Cardiac septum (tissue), 1 donor: ENCODE results near the gene MSGN1. TPM values are rescaled to one million over a fixed set of nuclear protein-coding genes. Genes with fewer than 3 reads are reported as not detected.

ENCODE experiments used
- DNase-seq: peaks from one replicate; pipeline ENCODE4 v3.0.0-alpha.2; 2020; ENCODE audit warnings: low spot score
- intact Hi-C: fragments of 100-400 bp; cut with DNase I; formaldehyde crosslinking; loops from one replicate; pipeline ENCODE4 v1.14.0; 2022
- total RNA-seq: library from RNA; stranded (reverse); fragmentation: NEBNext Ultra II Directional; extraction: Animal tissue kit (Norgen Biotek cat#: 25700); gene quantifications from one replicate; pipeline ENCODE4 v1.2.1, GENCODE V29; 2021
- donor health status: DM: no; HTN: no; CAD: no.

The MSGN1 gene
- total RNA-seq, 1 donor from 2014 or later, result not detected

DNA sequence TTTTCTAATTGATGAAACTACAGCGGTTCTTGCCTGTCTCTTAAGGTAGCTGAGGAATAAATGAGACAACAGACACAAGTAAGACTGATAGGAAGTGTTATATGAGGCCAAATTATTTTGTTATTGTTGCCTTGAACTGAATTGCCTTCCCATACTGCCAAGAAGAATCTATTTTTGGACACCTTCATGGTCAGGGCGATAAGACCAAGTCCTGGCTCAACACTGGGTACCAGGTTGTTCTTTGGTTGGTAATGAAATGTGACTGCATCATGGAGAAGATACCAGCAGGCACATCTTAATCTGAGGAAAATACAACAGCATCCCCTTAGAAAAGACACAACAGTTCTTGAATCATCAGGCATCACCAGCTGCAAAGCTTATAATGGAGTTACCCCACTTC is 23.7 kb downstream of the MSGN1 start:
- intact Hi-C loops, result no loop called here
- no peak for DNase-seq

DNA sequence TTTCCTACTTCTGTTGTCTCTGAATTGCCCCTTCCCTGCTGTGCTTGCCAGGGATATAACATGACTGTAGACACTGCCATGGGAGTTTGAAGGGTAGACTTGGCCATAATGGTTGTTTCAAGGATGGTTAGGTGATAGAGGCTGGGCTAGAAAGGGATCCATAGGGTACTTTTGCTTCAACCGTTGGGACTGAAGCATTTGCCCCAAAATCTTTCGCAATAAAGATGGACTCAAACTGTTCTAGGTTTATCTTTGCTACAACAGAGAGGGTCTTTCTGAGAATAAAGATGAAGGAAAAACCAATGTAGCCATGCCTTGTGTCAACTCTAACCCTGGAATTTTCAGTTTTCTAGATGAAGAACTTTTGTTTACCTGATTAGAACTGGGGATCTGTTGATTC is 27.2 kb downstream of the MSGN1 start:
- intact Hi-C loops, result no loop called here
- DNase-seq, result no peak

- no peak for DNase-seq
- intact Hi-C loops, result no loop called here
These were observed 29.5 kb downstream of the MSGN1 start for GRCh38 chr2:17845806-17846205.

GRCh38 chr2:17846676-17847075 is 30.4 kb downstream of the MSGN1 start:
- intact Hi-C loops, result no loop called here
- DNase-seq, result no peak

DNA sequence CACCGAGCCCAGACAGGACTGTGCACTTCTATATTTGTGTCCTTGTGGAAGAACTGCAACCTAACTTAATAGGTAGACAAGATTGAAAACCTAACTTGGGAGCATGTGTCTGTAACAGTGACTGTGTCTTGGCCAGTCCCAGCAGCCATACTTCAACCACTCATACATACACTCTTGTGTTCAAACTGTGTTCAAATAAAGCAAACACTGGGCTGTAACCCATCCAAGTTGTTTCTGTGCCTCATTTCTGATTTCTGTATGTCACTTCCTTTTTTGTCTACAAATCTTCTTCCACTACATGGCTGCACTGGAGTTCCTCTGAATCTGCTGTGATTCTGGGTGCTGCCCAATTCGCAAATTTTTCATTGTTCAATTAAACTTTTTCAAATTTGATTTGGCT is 31.0 kb downstream of the MSGN1 start:
- intact Hi-C loops, result no loop called here
- DNase-seq, result no peak

GRCh38 chr2:17849275-17849674 is 33.0 kb downstream of the MSGN1 start:
- intact Hi-C loops, result no loop called here
- DNase-seq, result no peak

- DNase-seq, result no peak
- intact Hi-C loops, result loop anchor here (2.0 kb wide), 1 partner anchor 527 kb away; no protein-coding TSS in a partner anchor
These were observed 33.9 kb downstream of the MSGN1 start for GRCh38 chr2:17850151-17850550.

DNA sequence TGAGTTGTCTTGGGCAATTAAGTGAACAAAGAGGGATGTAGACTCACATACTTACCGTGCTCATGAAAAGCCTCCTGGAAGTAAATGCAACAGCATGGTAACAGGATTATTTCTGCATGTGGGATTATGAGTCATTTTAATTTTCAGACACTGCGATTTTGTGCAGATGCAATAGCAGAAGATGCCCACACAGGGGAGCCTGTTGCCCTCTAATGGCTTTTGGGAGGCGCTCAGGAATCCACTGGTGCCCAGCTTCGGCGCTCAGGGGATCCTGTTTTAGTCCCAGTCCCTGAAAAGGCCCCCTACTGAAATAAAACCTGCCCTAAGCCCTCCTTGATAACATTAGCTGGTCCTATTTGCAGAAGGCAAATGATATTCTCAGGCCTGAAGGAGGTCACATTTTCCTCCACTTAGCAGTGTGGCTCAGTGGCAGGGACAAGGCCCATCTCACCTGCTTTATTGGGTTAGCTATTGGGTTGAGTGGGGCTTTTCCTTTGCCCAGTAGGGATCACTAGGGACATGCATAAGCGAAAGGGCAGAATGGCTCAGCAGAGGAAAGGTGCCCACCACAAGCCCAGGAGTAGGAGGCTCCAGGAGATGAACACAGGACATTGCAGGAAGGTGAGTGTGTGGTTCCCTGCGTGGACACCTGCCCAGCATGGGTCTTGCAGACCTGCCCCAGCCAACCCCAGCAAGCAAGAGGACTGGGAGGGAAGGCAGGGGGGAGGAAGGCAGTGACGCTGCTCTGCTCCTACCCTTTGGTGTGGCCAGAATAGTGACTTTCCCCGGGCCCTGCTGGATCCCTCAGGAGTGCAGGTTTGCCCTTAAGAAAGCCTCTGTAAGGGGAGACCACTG is 35.7 kb downstream of the MSGN1 start:
- intact Hi-C loops, result loop anchor here (1.0 to 2.0 kb wide), 2 partner anchors 297 to 525 kb away; no protein-coding TSS in a partner anchor
- no peak for DNase-seq

DNA sequence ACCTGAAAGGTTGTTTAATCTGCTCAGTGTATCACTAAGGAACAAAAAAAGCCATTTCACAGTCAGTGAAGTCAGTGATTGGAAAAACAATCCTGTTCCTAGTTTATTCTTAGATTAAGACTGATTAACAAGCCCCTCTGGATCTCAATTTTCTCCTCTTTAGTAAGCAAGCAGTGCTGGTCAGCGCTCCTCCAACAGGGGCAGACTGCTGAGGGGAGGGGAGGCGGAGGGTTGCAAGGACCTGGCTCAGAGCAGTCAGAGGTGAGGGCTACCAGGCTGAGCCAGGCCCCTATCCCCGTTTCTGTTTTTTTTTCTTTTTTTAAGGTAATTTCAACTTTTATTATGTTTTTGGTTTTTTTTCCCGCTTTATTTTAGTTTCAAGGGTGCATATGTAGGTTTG is 37.5 kb downstream of the MSGN1 start:
- DNase-seq, result no peak
- intact Hi-C loops, result no loop called here

DNA sequence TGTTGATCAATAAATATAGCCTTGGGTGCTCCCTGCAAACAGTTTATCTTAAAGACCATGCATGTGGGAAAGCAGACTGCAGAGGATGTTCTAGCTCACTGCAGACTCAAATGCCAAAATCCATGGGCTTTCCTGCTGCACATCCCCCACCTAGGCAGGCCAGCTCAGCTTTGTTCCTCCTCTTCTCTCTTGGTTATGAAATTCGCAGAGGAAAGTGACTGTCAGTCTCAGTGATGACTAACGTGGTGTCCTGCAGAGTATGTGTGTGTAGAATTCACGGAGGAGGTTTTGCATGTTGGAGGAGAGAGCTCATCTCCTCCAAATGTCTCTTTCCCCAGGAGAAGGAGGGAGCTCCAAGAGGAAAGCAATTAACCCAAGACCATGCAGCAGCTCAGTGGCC is 40.8 kb downstream of the MSGN1 start:
- no peak for DNase-seq
- intact Hi-C loops, result loop anchor here (2.0 kb wide), 1 partner anchor 522 kb away; no protein-coding TSS in a partner anchor

DNA sequence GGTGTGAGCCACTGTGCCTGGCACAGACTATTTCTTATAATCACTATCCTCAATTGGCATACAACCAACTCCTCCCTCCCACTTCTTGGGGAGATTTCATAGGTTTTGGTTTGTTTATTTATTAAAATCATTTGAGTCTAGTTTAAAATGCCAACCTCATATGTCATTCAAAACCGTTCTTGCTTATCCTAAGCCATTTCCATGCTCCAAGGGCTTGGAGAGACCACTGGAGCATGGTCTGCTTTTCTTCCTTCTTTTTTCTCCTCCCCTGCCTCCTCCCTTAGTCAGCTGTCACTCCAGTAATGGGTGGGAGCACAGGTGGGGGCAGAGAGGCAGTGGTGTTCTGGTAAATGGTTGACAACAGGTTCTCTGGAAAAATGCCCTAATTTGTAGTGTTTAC is 41.8 kb downstream of the MSGN1 start:
- intact Hi-C loops, result no loop called here
- DNase-seq, result no peak

DNA sequence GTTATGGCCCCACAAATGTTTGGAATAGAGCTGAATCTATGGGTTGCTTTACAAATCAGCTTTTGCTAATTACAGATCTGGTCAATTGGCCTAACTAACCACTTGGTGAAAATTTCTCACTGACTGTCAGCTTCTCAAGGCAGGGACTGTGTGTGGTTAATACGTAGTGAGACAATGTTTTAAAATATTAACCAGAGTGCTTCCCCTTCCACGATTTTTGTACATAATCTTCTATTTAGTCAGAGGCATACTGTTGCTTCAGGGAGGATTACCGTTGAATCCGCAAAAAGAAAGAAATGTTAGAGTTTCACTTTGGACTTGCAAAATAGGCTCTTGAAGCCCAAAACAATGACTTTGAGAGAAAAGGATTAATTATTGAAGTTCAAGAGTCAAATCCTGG is 47.3 kb downstream of the MSGN1 start:
- intact Hi-C loops, result no loop called here
- DNase-seq, result no peak

GRCh38 chr2:17864676-17865075 is 48.4 kb downstream of the MSGN1 start:
- intact Hi-C loops, result no loop called here
- no peak for DNase-seq

GRCh38 chr2:17867133-17867532 is 50.9 kb downstream of the MSGN1 start:
- DNase-seq, result no peak
- intact Hi-C loops, result no loop called here

Other genes with a start within 250 kb of the MSGN1 start
- gene SMC6, start 62.6 kb upstream of the MSGN1 start, total RNA-seq, result 13.9 TPM
- gene GEN1, start 62.3 kb upstream of the MSGN1 start, total RNA-seq, result 2.7 TPM
- 3.7 TPM for gene KCNS3, start 62.2 kb downstream of the MSGN1 start, total RNA-seq